Suprapubic skin (tissue), 4 donors: ENCODE data around the gene ORMDL3. TPM values are rescaled to one million over a fixed set of nuclear protein-coding genes. Genes with fewer than 3 reads are reported as not detected.
A peak's percentile ranks its signal among the peaks of the same experiment; 100 is the strongest.
"Not testable (repeated sequence)": the region's sequence is repeated elsewhere in the genome, so short reads cannot be mapped to it uniquely, and the experiment has no call there.

Source experiments
- DNase-seq, 2 donors: peaks; one replicate each; pipeline ENCODE4 v3.0.0-alpha.2; 2019; ENCODE audit warnings: low spot score in 2 of 2
- H3K27ac ChIP-seq: fragments of 200-600 bp; sonication (generic); one replicate; pipeline ENCODE4 v1.5.1; 2019
- H3K27me3 ChIP-seq: fragments of 200-600 bp; sonication (generic); one replicate; pipeline ENCODE4 v1.5.1; 2019
- H3K36me3 ChIP-seq: fragments of 200-600 bp; sonication (generic); one replicate; pipeline ENCODE4 v1.5.1; 2019
- H3K4me1 ChIP-seq: fragments of 200-600 bp; sonication (generic); one replicate; pipeline ENCODE4 v1.5.1; 2019
- H3K4me3 ChIP-seq: fragments of 200-600 bp; sonication (generic); one replicate; pipeline ENCODE4 v1.5.1; 2019; ENCODE audit warnings: mild to moderate bottlenecking
- H3K9me3 ChIP-seq: fragments of 200-600 bp; sonication (generic); one replicate; pipeline ENCODE4 v1.5.1; 2019
- EP300 ChIP-seq: sonication (generic); formaldehyde crosslinking; IDR thresholded peaks from one replicate; pipeline ENCODE4 v1.6.1; 2017; ENCODE audit warnings: antibody characterized with exemption
- POLR2A ChIP-seq, 2 donors: fragments of 450-650 bp; IDR thresholded peaks; one replicate each; pipeline ENCODE4 v1.6.1; 2017; ENCODE audit warnings: antibody characterized with exemption in 2 of 2, mild to moderate bottlenecking in 2 of 2, moderate library complexity in 2 of 2
- POLR2AphosphoS5 ChIP-seq, 3 donors: sonication (generic); formaldehyde crosslinking; IDR thresholded peaks; one replicate each; pipeline ENCODE4 v1.6.1; 2017; ENCODE audit warnings: antibody characterized with exemption in 3 of 3
- WGBS: methylation state at CpG from one replicate; pipeline ENCODE4 v1.1.5; 2018; 5-methylcytosine and 5-hydroxymethylcytosine counted together
- total RNA-seq, 4 donors: library from RNA; depleted of rRNA; stranded (reverse); fragments of >200 nt; gene quantifications; one replicate each; pipeline ENCODE4 v1.1.0, GENCODE V29; 2016
- TF ChIP-seq, protein P1 (sequence below), 2 donors: fragments of 200-600 bp in 1 of 2; fragments of 450-650 bp in 1 of 2; sonication (generic) in 1 of 2; IDR thresholded peaks; one replicate each; pipeline ENCODE4 v1.5.1; 2016 to 2019; ENCODE audit warnings: antibody characterized with exemption in 2 of 2, mild to moderate bottlenecking in 1 of 2, moderate library complexity in 1 of 2

Gene ORMDL3
- total RNA-seq, 4 donors from 2014 or later, result 57.7 to 91.3 (median 77.9) TPM

DNA sequence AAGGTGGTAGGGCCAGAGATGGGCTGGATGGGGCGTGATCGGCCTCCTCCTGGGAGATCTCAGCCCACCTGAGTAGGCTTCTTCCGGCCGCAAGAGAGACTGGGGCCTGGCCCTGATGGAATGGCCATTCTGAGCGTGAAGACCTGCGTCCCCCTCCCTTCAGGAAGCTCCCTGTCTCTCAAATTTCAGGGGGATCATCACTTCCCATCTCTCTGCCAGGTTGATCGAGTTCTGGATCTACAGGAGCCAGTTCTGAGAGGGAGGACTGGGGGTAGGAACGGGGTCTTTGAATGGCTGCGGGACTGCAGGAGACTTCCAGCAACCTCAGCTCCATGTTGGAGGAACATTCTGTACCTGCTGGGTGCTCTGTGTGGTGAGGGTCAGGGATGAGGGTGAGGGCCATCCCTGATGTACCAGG, 26.1 kb upstream of the ORMDL3 start:
- no peak for DNase-seq
- H3K4me3 ChIP-seq, result peak overlapping the region; percentile 49
- 33% methylated on average over 8 of the region's 9 CpGs for WGBS
- TF ChIP-seq POLR2AphosphoS5 (IDR thresholded peaks at IDR 0.05), result no peak
- TF ChIP-seq, protein P1, sequence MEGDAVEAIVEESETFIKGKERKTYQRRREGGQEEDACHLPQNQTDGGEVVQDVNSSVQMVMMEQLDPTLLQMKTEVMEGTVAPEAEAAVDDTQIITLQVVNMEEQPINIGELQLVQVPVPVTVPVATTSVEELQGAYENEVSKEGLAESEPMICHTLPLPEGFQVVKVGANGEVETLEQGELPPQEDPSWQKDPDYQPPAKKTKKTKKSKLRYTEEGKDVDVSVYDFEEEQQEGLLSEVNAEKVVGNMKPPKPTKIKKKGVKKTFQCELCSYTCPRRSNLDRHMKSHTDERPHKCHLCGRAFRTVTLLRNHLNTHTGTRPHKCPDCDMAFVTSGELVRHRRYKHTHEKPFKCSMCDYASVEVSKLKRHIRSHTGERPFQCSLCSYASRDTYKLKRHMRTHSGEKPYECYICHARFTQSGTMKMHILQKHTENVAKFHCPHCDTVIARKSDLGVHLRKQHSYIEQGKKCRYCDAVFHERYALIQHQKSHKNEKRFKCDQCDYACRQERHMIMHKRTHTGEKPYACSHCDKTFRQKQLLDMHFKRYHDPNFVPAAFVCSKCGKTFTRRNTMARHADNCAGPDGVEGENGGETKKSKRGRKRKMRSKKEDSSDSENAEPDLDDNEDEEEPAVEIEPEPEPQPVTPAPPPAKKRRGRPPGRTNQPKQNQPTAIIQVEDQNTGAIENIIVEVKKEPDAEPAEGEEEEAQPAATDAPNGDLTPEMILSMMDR (IDR thresholded peaks at IDR 0.05), result no peak
- no peak for TF ChIP-seq POLR2A (IDR thresholded peaks at IDR 0.05)
- TF ChIP-seq EP300, result no peak
- no peaks in the 10 kb centered on the region for H3K9me3 ChIP-seq
- no peak overlapping the region for H3K27ac ChIP-seq
- H3K36me3 ChIP-seq, result no peaks in the 10 kb centered on the region
- H3K27me3 ChIP-seq, result no peaks in the 10 kb centered on the region
- H3K4me1 ChIP-seq, result peaks cover 15% of the 10 kb centered on the region

DNA sequence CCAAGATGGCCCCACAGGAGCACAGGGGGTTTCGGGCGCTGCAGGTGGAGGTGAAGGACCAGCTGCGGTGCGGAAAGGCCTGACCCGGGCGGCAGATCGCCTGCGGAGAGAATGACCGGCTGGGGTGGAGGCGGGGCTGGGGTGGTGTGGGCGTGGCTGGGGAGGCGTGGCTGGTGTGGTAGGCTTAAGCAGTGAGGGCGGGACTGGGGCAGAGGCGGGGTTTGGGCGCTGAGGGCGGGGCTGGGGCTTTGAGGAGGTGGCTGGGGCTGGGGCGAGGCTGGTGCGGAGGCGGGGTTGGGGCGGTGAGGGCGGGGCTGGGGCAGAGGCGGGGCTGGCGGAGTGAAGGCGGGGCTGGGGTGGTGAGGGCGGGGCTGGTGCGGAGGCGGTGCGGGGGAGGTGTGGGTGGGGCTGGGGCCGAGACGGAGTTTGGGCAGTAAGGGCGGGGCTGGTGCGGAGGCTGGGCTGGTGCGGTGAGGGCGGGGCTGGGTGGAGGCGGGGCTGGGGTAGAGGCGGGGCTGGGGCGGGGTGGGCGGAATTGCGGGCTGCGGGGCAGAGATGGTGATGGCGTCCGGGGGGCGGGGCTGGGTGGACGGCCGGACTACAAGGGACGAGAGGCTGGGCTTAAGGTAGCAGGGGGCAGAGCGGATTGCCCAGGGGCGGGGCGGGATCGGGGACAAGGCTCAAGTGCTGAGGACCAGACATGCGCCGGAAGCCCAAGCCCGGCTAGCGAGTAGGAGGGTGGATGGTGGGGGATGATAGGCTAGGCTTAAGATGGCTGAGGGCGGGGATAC, 25.5 kb upstream of the ORMDL3 start:
- no peak for TF ChIP-seq EP300
- TF ChIP-seq POLR2A (IDR thresholded peaks at IDR 0.05), result no peak
- no peak for TF ChIP-seq POLR2AphosphoS5 (IDR thresholded peaks at IDR 0.05)
- TF ChIP-seq, protein P1 (IDR thresholded peaks at IDR 0.05), result no peak
- H3K36me3 ChIP-seq, result no peaks in the 10 kb centered on the region
- WGBS, result 3% methylated on average over 25 of the region's 55 CpGs
- H3K27me3 ChIP-seq, result no peaks in the 10 kb centered on the region
- DNase-seq, result peak; percentile 99 to 100
- H3K9me3 ChIP-seq, result no peaks in the 10 kb centered on the region
- peak overlapping the region; percentile 49 for H3K4me3 ChIP-seq
- H3K27ac ChIP-seq, result no peak overlapping the region
- H3K4me1 ChIP-seq, result peaks cover 15% of the 10 kb centered on the region

DNA sequence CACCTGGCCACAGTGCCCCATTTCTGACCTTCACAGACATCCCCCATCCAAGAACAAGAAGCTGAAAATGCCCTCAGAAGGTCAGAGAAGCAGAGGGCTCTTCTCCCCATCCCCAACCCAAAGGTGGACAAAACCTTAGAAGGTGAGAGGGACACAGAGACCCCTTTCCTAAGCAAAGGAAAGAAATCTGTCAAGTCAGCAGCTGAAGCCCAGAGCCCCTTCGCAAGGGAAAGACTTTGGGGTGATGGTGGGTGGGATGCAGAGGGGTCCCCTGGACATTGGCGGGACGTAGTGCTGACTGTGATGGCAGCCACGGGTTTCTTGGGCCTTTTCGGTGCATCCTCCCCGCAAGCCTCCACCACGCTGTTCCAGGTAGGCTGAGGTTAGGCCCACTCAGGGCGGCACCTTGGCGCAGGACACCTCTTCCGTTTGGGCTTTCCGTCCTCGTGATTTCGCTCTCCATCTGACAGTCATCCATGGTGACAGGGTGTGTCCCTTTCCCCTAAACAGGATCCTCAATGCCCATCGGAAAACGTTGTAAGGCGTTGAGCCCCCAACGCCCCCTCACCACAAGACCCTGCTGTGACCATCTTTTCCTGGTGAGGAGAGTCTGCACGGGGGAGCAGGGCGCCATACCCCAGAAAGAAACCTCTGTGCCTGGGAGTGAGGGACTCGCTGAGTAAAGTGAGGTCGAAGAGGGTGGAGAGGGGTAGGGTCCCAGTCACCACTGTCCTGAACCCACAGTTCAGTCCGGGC, 24.7 kb upstream of the ORMDL3 start:
- H3K27me3 ChIP-seq, result no peaks in the 10 kb centered on the region
- peak overlapping the region; percentile 49 for H3K4me3 ChIP-seq
- no peaks in the 10 kb centered on the region for H3K36me3 ChIP-seq
- WGBS, result 58% methylated on average over 9 of the region's 22 CpGs
- H3K4me1 ChIP-seq, result peaks cover 18% of the 10 kb centered on the region
- TF ChIP-seq POLR2AphosphoS5 (IDR thresholded peaks at IDR 0.05) (no peak), POLR2A (IDR thresholded peaks at IDR 0.05) (no peak), EP300 (no peak)
- TF ChIP-seq, protein P1 (IDR thresholded peaks at IDR 0.05), result no peak
- no peaks in the 10 kb centered on the region for H3K9me3 ChIP-seq
- DNase-seq, result no peak
- H3K27ac ChIP-seq, result no peak overlapping the region

DNA sequence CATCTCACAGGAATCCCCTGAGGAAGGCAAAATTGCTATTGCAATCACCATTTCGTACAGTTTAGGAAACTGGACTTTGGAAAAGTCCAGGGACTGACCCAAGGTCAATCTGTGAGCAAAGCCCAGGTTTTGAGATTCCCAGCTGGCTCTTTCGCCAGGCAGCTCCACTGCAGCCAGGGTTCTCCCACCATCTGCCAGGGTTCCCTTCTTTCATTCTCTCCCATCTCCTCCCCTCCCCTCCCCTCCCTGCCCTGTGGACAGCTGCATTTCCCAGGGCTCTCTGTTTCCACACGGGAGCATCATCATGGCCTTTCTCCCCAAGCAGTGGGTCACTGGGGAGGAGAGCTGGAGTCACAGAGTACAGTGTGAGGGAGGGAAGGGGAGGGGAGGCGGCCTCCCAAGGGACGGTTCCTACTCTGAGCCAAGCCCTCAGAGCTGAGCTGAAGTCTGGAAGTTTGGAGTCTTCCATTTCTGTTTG, 23.5 kb upstream of the ORMDL3 start:
- H3K27me3 ChIP-seq, result no peaks in the 10 kb centered on the region
- TF ChIP-seq, protein P1 (IDR thresholded peaks at IDR 0.05), result no peak
- TF ChIP-seq EP300, result no peak
- no peak for TF ChIP-seq POLR2AphosphoS5 (IDR thresholded peaks at IDR 0.05)
- no peak for TF ChIP-seq POLR2A (IDR thresholded peaks at IDR 0.05)
- H3K36me3 ChIP-seq, result no peaks in the 10 kb centered on the region
- peaks cover 21% of the 10 kb centered on the region for H3K4me1 ChIP-seq
- H3K27ac ChIP-seq, result no peak overlapping the region
- DNase-seq, result no peak
- H3K9me3 ChIP-seq, result no peaks in the 10 kb centered on the region
- H3K4me3 ChIP-seq, result no peak overlapping the region
- 41% methylated on average over 5 of the region's 5 CpGs for WGBS

DNA sequence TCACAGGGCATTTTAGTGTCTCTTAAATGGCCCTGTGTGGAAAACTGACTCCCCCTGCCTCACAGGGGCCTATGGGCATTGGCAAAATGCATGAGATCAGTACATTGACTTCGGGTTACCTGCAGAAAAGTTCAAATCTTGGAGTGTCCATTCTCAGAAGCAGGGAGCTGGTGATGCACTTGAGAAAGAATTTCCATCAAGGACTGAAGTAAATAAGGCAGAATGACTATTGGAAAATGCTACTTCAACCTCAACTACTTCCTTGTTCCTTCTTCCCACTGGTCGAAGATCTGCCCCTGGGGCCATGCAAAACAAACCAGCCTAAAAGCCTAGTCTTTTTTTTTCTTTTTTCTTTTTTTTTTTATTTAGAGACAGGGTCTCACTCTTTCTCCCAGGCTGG, 21.6 kb upstream of the ORMDL3 start:
- no peaks in the 10 kb centered on the region for H3K9me3 ChIP-seq
- no peak overlapping the region for H3K4me3 ChIP-seq
- DNase-seq, result no peak
- no peak overlapping the region for H3K27ac ChIP-seq
- no peaks in the 10 kb centered on the region for H3K36me3 ChIP-seq
- peaks cover 5% of the 10 kb centered on the region for H3K27me3 ChIP-seq
- TF ChIP-seq, protein P1 (IDR thresholded peaks at IDR 0.05), result no peak
- H3K4me1 ChIP-seq, result peaks cover 22% of the 10 kb centered on the region
- 75% methylated on average over 2 of the region's 2 CpGs for WGBS

DNA sequence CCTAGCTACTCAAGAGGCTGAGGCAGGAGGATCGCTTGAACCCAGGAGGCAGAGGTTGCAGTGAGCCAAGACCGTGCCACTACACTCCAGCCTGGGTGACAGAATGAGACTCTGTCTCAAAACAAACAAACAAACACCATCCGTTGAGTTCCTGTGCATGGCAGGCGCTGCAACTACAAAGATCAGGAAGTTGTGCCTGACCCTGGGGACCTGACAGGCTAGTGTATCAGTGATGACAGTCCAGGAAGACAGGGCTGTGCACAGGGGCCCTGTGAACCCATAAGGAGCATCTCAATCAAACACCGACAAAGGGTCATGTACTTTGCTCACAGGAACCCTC, 21.1 kb upstream of the ORMDL3 start:
- H3K36me3 ChIP-seq, H3K9me3 ChIP-seq, H3K27me3 ChIP-seq, DNase-seq, H3K4me3 ChIP-seq, H3K27ac ChIP-seq: not testable (repeated sequence)
- H3K4me1 ChIP-seq, result peaks cover 22% of the 10 kb centered on the region
- WGBS, result 84% methylated on average over 5 of the region's 5 CpGs
